GM19324 (cell line): ENCODE data around the gene TAF4B.
"Not testable (repeated sequence)": the region's sequence is repeated elsewhere in the genome, so short reads cannot be mapped to it uniquely, and the experiment has no call there.

Experiments
- ATAC-seq: cut with Tn5 transposase; IDR thresholded peaks from one replicate; pipeline ENCODE4 v1.9.1; 2021; ENCODE audit warnings: mild to moderate bottlenecking, moderate library complexity; ENCODE audit not compliant: unreplicated experiment, low FRiP score

The TAF4B gene

GRCh38 chr18:26370037-26370436, 143.8 kb downstream of the TAF4B start:
- ATAC-seq = no peak

GRCh38 chr18:26376105-26376504, 149.9 kb downstream of the TAF4B start:
- ATAC-seq = no peak

GRCh38 chr18:26378701-26379100, 152.5 kb downstream of the TAF4B start:
- no peak for ATAC-seq

GRCh38 chr18:26381555-26381954, 155.3 kb downstream of the TAF4B start:
- ATAC-seq = not testable (repeated sequence)

- no peak for ATAC-seq
Observed at GRCh38 chr18:26383454-26384270, 157.4 kb downstream of the TAF4B start.

- no peak for ATAC-seq
Observed at GRCh38 chr18:26386002-26386401, 159.8 kb downstream of the TAF4B start.

GRCh38 chr18:26386441-26386840, 160.2 kb downstream of the TAF4B start:
- ATAC-seq = no peak

GRCh38 chr18:26394047-26394654, 167.9 kb downstream of the TAF4B start:
- ATAC-seq = no peak

GRCh38 chr18:26397019-26397418, 170.8 kb downstream of the TAF4B start:
- ATAC-seq = no peak

GRCh38 chr18:26403491-26403890, 177.2 kb downstream of the TAF4B start:
- ATAC-seq = no peak

- peak; percentile 64 for ATAC-seq
Observed at GRCh38 chr18:26405190-26405801, 179.1 kb downstream of the TAF4B start.

- no peak for ATAC-seq
Observed at GRCh38 chr18:26406324-26406723, 180.1 kb downstream of the TAF4B start.

- ATAC-seq = no peak
Observed at GRCh38 chr18:26406854-26407517, 180.7 kb downstream of the TAF4B start.

GRCh38 chr18:26407736-26408601, 181.7 kb downstream of the TAF4B start:
- ATAC-seq = no peak

- no peak for ATAC-seq
Observed at GRCh38 chr18:26409091-26409490, 182.8 kb downstream of the TAF4B start.

GRCh38 chr18:26414901-26415440, 188.7 kb downstream of the TAF4B start:
- no peak for ATAC-seq

- no peak for ATAC-seq
Observed at GRCh38 chr18:26415631-26416030, 189.4 kb downstream of the TAF4B start.

- ATAC-seq = no peak
Observed at GRCh38 chr18:26416652-26417150, 190.5 kb downstream of the TAF4B start.

- ATAC-seq = no peak
Observed at GRCh38 chr18:26417190-26417589, 190.9 kb downstream of the TAF4B start.

- no peak for ATAC-seq
Observed at GRCh38 chr18:26418225-26418624, 192.0 kb downstream of the TAF4B start.
